ENCODE data around the gene EPS8. TPM values are rescaled to one million over a fixed set of nuclear protein-coding genes. Genes with fewer than 3 reads are reported as not detected.

EPS8 gene
- total RNA-seq, 5 donors from 2014 or later (not counting 1 experiment from before 2014, with no cell fraction given): 0.91 to 3.8 (median 2.1) TPM

DNA sequence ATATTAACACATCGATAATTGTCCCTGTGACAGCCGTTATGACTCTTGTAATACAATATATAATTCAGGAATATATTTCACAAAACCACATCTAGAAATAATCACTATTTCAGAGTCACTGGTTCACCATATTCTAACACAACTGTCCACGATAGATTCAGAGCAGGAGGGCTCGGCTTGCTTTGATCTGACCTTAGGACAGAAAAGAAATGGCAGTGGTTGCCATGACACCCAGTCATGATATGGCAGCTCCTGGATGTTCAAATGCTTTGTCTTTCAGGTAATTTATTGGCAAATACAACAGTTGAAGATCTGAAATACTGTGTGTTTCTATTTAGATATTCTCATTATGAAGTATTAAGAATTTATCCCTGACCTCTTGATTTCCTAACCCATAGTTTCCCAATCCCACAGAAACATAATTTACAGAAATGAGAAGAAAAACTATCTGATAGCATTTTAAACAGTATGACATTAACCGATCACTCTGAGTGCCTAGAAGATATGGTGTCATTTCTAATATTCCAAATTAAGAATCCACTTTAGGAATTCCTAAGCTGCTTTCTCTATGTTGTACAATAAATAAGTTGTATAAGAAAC lies 116.4 kb downstream of the EPS8 start:
- Histone ChIP-seq H3K4me1 (ENCODE audit: control insufficient read depth in 1 of 2, extremely low read depth in 1 of 2, insufficient read depth in 2 of 2, low read length in 2 of 2) (no peaks in the 10 kb centered on the region), H3K36me3 (ENCODE audit: control insufficient read depth in 2 of 2, extremely low read depth in 1 of 2, insufficient read depth in 1 of 2, low read length in 1 of 2) (no peaks in the 10 kb centered on the region), H3K9me3 (no peaks in the 10 kb centered on the region), H3K27ac (ENCODE audit: low read length) (no peak overlapping the region), H3K4me3 (ENCODE audit: control insufficient read depth in 1 of 2, extremely low read depth in 1 of 2, low read length in 1 of 2) (no peak overlapping the region), H3K27me3 (replicated peaks in 1 of 2; ENCODE audit: control insufficient read depth in 2 of 2, extremely low read depth in 1 of 2, insufficient read depth in 2 of 2, low read length in 1 of 2) (no peaks in the 10 kb centered on the region)
- ATAC-seq (replicated peaks in 1 of 4) (no peak), DNase-seq (no peak)
- no peaks in the 10 kb centered on the region for H3K4me1 Mint-ChIP-seq
- ChIA-PET CTCF (no interaction called here), POLR2A (no interaction called here)
- H3K9me3 Mint-ChIP-seq: no peaks in the 10 kb centered on the region
- H3K36me3 Mint-ChIP-seq: no peaks in the 10 kb centered on the region
- no peak overlapping the region for H3K4me3 Mint-ChIP-seq
- H3K27me3 Mint-ChIP-seq: no peaks in the 10 kb centered on the region
- no peak overlapping the region for H3K27ac Mint-ChIP-seq
- 90% methylated on average over 2 of the region's 5 CpGs for WGBS (ENCODE audit: insufficient coverage)

DNA sequence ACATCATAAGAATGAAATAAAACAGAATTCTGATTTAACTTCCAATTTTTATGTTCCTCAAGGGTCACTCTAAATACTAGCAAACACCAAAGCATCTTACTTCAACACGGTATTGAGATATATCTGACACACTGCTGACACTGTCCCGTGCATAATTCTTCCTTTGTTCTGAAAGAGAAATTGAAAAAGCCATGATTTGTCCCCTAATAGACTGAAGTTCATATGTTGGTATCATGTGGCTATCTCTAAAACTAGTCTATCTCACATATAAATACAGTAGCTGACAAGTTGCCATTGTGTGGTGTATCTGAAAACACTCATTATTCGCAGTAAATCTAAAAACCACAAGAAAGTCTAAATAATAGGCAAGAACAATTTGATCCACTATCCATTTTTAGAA lies 118.4 kb downstream of the EPS8 start:
- Mint-ChIP-seq H3K27ac (no peak overlapping the region), H3K27me3 (no peaks in the 10 kb centered on the region), H3K4me3 (no peak overlapping the region), H3K36me3 (no peaks in the 10 kb centered on the region), H3K4me1 (no peaks in the 10 kb centered on the region), H3K9me3 (no peaks in the 10 kb centered on the region)
- no peak for ATAC-seq (replicated peaks in 1 of 4)
- Histone ChIP-seq H3K36me3 (ENCODE audit: control insufficient read depth in 2 of 2, extremely low read depth in 1 of 2, insufficient read depth in 1 of 2, low read length in 1 of 2) (no peaks in the 10 kb centered on the region), H3K27me3 (replicated peaks in 1 of 2; ENCODE audit: control insufficient read depth in 2 of 2, extremely low read depth in 1 of 2, insufficient read depth in 2 of 2, low read length in 1 of 2) (no peaks in the 10 kb centered on the region), H3K4me1 (ENCODE audit: control insufficient read depth in 1 of 2, extremely low read depth in 1 of 2, insufficient read depth in 2 of 2, low read length in 2 of 2) (no peaks in the 10 kb centered on the region), H3K9me3 (no peaks in the 10 kb centered on the region), H3K4me3 (ENCODE audit: control insufficient read depth in 1 of 2, extremely low read depth in 1 of 2, low read length in 1 of 2) (no peak overlapping the region), H3K27ac (ENCODE audit: low read length) (no peak overlapping the region)
- no peak for DNase-seq
- ChIA-PET POLR2A (no interaction called here), CTCF (no interaction called here)
- no CpG with 5 or more reads among the region's 3 CpGs for WGBS (ENCODE audit: insufficient coverage)

DNA sequence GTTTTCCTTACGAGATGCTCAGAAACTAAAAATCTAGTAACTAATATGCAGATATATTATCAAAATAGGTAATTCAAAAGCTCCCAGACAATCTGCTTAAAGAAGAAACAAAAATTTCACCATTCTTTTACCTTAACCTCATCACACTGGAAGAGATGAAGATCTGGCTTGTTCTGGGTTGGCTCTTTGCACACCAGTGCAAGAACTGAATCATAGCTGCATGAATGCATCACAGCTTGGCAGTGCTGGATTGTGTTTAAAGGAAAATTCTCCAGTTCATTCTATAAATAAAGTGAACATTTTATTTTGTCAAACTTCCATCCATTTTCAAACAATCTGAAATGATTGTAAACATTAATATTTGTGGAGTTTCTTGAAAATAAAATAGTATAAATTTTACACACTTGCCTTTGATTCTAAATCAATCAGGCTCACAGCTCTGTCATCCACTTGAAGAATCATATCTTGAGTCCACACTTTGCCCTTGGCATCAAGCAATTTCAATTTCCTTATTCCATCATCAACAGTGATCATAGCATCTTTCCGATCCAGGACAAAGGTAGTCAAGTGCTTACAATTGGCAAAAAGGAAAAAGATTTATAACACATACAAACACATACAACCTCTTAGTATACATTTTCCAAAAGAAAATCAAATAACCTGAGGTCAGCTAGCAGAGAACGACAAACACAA lies 119.8 kb downstream of the EPS8 start:
- WGBS (ENCODE audit: insufficient coverage): no CpG with 5 or more reads among the region's 3 CpGs
- Mint-ChIP-seq H3K4me1 (no peaks in the 10 kb centered on the region), H3K27me3 (no peaks in the 10 kb centered on the region), H3K9me3 (no peaks in the 10 kb centered on the region), H3K36me3 (no peaks in the 10 kb centered on the region), H3K4me3 (no peak overlapping the region), H3K27ac (no peak overlapping the region)
- ChIA-PET POLR2A (no interaction called here), CTCF (no interaction called here)
- H3K27ac ChIP-seq (ENCODE audit: low read length): no peak overlapping the region
- H3K27me3 ChIP-seq (replicated peaks in 1 of 2; ENCODE audit: control insufficient read depth in 2 of 2, extremely low read depth in 1 of 2, insufficient read depth in 2 of 2, low read length in 1 of 2): no peaks in the 10 kb centered on the region
- DNase-seq (no peak), ATAC-seq (replicated peaks in 1 of 4) (no peak)
- H3K36me3 ChIP-seq (ENCODE audit: control insufficient read depth in 2 of 2, extremely low read depth in 1 of 2, insufficient read depth in 1 of 2, low read length in 1 of 2): no peaks in the 10 kb centered on the region
- H3K9me3 ChIP-seq: no peaks in the 10 kb centered on the region
- no peak overlapping the region for H3K4me3 ChIP-seq (ENCODE audit: control insufficient read depth in 1 of 2, extremely low read depth in 1 of 2, low read length in 1 of 2)
- H3K4me1 ChIP-seq (ENCODE audit: control insufficient read depth in 1 of 2, extremely low read depth in 1 of 2, insufficient read depth in 2 of 2, low read length in 2 of 2): no peaks in the 10 kb centered on the region

DNA sequence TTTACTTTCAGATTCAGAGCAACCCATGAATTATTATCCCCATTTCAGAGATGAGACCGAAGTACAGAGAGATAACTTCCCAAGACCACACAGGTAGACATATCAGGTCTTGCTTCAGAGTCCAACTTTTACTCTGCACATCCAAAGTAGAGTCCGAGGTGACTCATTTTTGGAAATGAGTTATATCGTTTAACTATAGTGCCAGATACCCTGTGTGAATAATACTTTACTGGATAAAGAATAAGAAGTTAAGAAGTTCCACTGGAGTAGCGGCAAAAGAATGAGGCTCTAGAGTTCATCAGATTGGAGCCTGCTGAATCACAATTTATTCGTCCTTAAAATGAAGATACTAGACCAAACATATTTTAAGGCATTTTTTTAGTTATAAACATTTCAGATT lies 124.7 kb downstream of the EPS8 start:
- DNase-seq (no peak), ATAC-seq (replicated peaks in 1 of 4) (no peak)
- Histone ChIP-seq H3K36me3 (ENCODE audit: control insufficient read depth in 2 of 2, extremely low read depth in 1 of 2, insufficient read depth in 1 of 2, low read length in 1 of 2) (no peaks in the 10 kb centered on the region), H3K9me3 (no peaks in the 10 kb centered on the region), H3K27ac (ENCODE audit: low read length) (no peak overlapping the region), H3K27me3 (replicated peaks in 1 of 2; ENCODE audit: control insufficient read depth in 2 of 2, extremely low read depth in 1 of 2, insufficient read depth in 2 of 2, low read length in 1 of 2) (no peaks in the 10 kb centered on the region), H3K4me1 (ENCODE audit: control insufficient read depth in 1 of 2, extremely low read depth in 1 of 2, insufficient read depth in 2 of 2, low read length in 2 of 2) (no peaks in the 10 kb centered on the region), H3K4me3 (ENCODE audit: control insufficient read depth in 1 of 2, extremely low read depth in 1 of 2, low read length in 1 of 2) (no peak overlapping the region)
- Mint-ChIP-seq H3K4me3 (no peak overlapping the region), H3K4me1 (no peaks in the 10 kb centered on the region), H3K27me3 (no peaks in the 10 kb centered on the region), H3K27ac (no peak overlapping the region), H3K36me3 (no peaks in the 10 kb centered on the region), H3K9me3 (no peaks in the 10 kb centered on the region)
- no CpG with 5 or more reads among the region's 5 CpGs for WGBS (ENCODE audit: insufficient coverage)
- POLR2A ChIA-PET: no interaction called here
- CTCF ChIA-PET: no interaction called here

DNA sequence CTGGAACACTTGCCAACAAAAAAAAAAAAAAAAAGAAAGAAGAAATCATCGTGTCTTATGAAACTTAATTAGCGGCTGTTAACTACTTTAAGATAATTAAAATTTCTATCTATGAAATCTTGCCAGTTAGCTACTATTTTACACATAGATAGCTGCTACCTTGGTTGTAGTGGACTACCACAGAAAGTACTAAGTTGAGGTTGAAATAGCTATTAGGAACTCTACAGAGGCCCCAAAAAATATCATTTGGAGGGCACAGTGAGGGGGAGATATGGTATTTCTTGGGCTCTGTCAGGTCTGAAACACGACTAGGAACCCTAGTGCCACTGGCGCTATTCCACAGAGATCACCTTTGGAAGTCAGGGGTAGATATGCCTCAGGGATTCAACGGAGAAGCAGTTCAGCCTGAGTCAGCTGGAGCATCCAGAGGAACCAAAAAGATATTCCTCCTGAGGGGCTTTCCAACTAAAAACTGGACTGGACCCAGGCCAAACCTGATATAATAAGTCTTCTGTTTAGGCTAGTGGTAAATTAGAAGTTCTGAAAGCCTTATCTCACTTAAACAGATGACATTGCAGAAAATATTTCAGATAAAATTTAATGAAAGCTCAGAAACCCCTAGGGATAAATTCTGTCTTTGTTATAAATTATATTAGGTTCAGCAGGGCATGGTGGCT lies 126.1 kb downstream of the EPS8 start:
- no peaks in the 10 kb centered on the region for H3K36me3 ChIP-seq (ENCODE audit: control insufficient read depth in 2 of 2, extremely low read depth in 1 of 2, insufficient read depth in 1 of 2, low read length in 1 of 2)
- Mint-ChIP-seq H3K27me3 (no peaks in the 10 kb centered on the region), H3K9me3 (no peaks in the 10 kb centered on the region), H3K4me1 (no peaks in the 10 kb centered on the region), H3K27ac (no peak overlapping the region), H3K4me3 (no peak overlapping the region), H3K36me3 (no peaks in the 10 kb centered on the region)
- ChIA-PET CTCF (interaction anchor here in 1 of 2 donors (0.7 kb wide), 1 partner anchor 18 kb away, joined by 6 read pairs; no protein-coding TSS in a partner anchor), POLR2A (no interaction called here)
- DNase-seq (no peak), ATAC-seq (replicated peaks in 1 of 4) (no peak)
- H3K9me3 ChIP-seq: no peaks in the 10 kb centered on the region
- no peak overlapping the region for H3K4me3 ChIP-seq (ENCODE audit: control insufficient read depth in 1 of 2, extremely low read depth in 1 of 2, low read length in 1 of 2)
- H3K27ac ChIP-seq (ENCODE audit: low read length): no peak overlapping the region
- H3K4me1 ChIP-seq (ENCODE audit: control insufficient read depth in 1 of 2, extremely low read depth in 1 of 2, insufficient read depth in 2 of 2, low read length in 2 of 2): no peaks in the 10 kb centered on the region
- WGBS (ENCODE audit: insufficient coverage): 60% methylated on average over 2 of the region's 5 CpGs
- no peaks in the 10 kb centered on the region for H3K27me3 ChIP-seq (replicated peaks in 1 of 2; ENCODE audit: control insufficient read depth in 2 of 2, extremely low read depth in 1 of 2, insufficient read depth in 2 of 2, low read length in 1 of 2)

DNA sequence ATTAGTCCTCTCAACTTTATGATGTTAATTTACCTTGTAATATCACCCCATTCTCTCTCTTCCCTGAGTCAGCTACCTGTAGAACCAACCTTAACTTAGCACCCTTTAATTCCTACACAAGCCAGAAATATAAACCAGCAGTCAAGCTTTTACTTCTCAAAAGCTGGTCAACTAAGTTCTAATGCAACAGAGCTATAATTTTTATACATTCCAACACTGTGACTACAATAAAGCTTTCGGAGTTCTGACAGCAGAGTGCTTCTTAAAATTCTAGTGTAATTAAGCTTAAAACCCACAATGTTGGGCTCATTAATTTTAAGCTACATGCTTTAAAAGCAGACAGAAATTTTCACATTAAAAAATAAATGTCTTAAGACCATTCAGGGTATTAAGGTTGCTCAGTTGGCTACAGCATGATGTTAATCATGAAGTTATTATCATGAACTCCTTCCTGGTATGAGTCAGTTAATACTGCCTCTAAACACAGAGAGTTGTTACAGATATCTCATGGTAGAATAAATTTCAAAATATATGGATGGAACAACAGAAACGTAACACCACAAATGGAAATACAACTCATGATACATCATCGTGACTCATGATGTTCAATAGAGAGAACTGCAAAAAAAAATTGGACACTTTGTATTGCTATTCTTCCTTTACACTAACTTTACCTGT lies 126.7 kb downstream of the EPS8 start:
- H3K36me3 Mint-ChIP-seq: peaks cover 3% of the 10 kb centered on the region
- H3K4me3 Mint-ChIP-seq: no peak overlapping the region
- no peaks in the 10 kb centered on the region for H3K9me3 Mint-ChIP-seq
- no peaks in the 10 kb centered on the region for H3K36me3 ChIP-seq (ENCODE audit: control insufficient read depth in 2 of 2, extremely low read depth in 1 of 2, insufficient read depth in 1 of 2, low read length in 1 of 2)
- ATAC-seq (replicated peaks in 1 of 4) (no peak), DNase-seq (no peak)
- no CpG with 5 or more reads among the region's 3 CpGs for WGBS (ENCODE audit: insufficient coverage)
- no peaks in the 10 kb centered on the region for H3K27me3 Mint-ChIP-seq
- H3K9me3 ChIP-seq: no peaks in the 10 kb centered on the region
- H3K27me3 ChIP-seq (replicated peaks in 1 of 2; ENCODE audit: control insufficient read depth in 2 of 2, extremely low read depth in 1 of 2, insufficient read depth in 2 of 2, low read length in 1 of 2): no peaks in the 10 kb centered on the region
- no peak overlapping the region for H3K27ac Mint-ChIP-seq
- no peaks in the 10 kb centered on the region for H3K4me1 Mint-ChIP-seq
- H3K4me1 ChIP-seq (ENCODE audit: control insufficient read depth in 1 of 2, extremely low read depth in 1 of 2, insufficient read depth in 2 of 2, low read length in 2 of 2): no peaks in the 10 kb centered on the region
- CTCF ChIA-PET: interaction anchor here in 1 of 2 donors (0.7 to 1.3 kb wide), 2 partner anchors 17 to 130 kb away, joined by 3 to 6 read pairs; no protein-coding TSS in a partner anchor
- H3K27ac ChIP-seq (ENCODE audit: low read length): no peak overlapping the region
- POLR2A ChIA-PET: no interaction called here
- H3K4me3 ChIP-seq (ENCODE audit: control insufficient read depth in 1 of 2, extremely low read depth in 1 of 2, low read length in 1 of 2): no peak overlapping the region
